Mucosa of descending colon (tissue), 3 donors: ENCODE measurements around the gene TBC1D8. TPM values are rescaled to one million over a fixed set of nuclear protein-coding genes. Genes with fewer than 3 reads are reported as not detected.

Experiments used
- ATAC-seq: fragments of 200-7000 bp; cut with Tn5 transposase; one replicate; pipeline ENCODE4 v1.9.1; 2020; ENCODE audit warnings: mild to moderate bottlenecking, moderate library complexity
- DNase-seq, 3 donors: peaks; one replicate each; pipeline ENCODE4 v3.0.0-alpha.2; 2020
- H3K36me3 ChIP-seq: fragments of 200-600 bp; one replicate; pipeline ENCODE4 v1.8.0; 2021; ENCODE audit warnings: low read depth, mild to moderate bottlenecking
- H3K4me1 ChIP-seq: fragments of 200-600 bp; one replicate; pipeline ENCODE4 v1.8.0; 2021; ENCODE audit warnings: low read depth, mild to moderate bottlenecking
- H3K4me3 ChIP-seq: fragments of 200-600 bp; one replicate; pipeline ENCODE4 v1.8.0; 2021; ENCODE audit warnings: mild to moderate bottlenecking
- H3K9me3 ChIP-seq: fragments of 200-600 bp; one replicate; pipeline ENCODE4 v1.8.0; 2021; ENCODE audit warnings: mild to moderate bottlenecking
- CTCF ChIP-seq: fragments of 200-600 bp; IDR thresholded peaks from one replicate; pipeline ENCODE4 v1.8.0; 2022; ENCODE audit warnings: antibody characterized with exemption, mild to moderate bottlenecking
- intact Hi-C, 2 donors: fragments of 100-400 bp; cut with DNase I in 1 of 2; cut with micrococcal nuclease in 1 of 2; formaldehyde crosslinking; loops; one replicate each; pipeline versions ENCODE4 v1.11.0 to v1.11.1; 2022; cut with DNase I, micrococcal nuclease
- total RNA-seq, 3 donors: library from RNA; stranded (reverse); fragmentation: NEBNext Ultra II Directional in 2 of 3; extraction: Animal tissue kit (Norgen Biotek cat#: 25700) in 2 of 3; gene quantifications; one replicate each; pipeline versions ENCODE4 v1.2.1 to v1.2.4, GENCODE V29; 2021 to 2023
- donor health status: DM: no; HTN: no; CAD: no; lungs with moderate emphysema.
- donor health status: DM: no; HTN: no; CAD: no.
- donor health status: DM: no; HTN: yes; CAD: no.

TBC1D8 gene
- total RNA-seq, 3 donors from 2014 or later, result 14.4 to 28.8 (median 17.7) TPM

- DNase-seq (no peak), ATAC-seq (no peak)
- intact Hi-C loops, result no loop called here
- Histone ChIP-seq H3K9me3 (no peaks in the 10 kb centered on the region), H3K4me3 (no peak overlapping the region), H3K36me3 (no peaks in the 10 kb centered on the region), H3K4me1 (no peaks in the 10 kb centered on the region)
- no peak for TF ChIP-seq CTCF
Measured at GRCh38 chr2:100963026-100963375, 188.2 kb downstream of the TBC1D8 start.

GRCh38 chr2:100962366-100963025 is 188.7 kb downstream of the TBC1D8 start:
- intact Hi-C loops, result no loop called here
- TF ChIP-seq CTCF, result no peak
- Histone ChIP-seq H3K4me1 (no peaks in the 10 kb centered on the region), H3K9me3 (no peaks in the 10 kb centered on the region), H3K4me3 (no peak overlapping the region), H3K36me3 (no peaks in the 10 kb centered on the region)
- no peak for ATAC-seq
- no peak for DNase-seq

- intact Hi-C loops, result no loop called here
- Histone ChIP-seq H3K36me3 (no peaks in the 10 kb centered on the region), H3K4me3 (no peak overlapping the region), H3K4me1 (no peaks in the 10 kb centered on the region), H3K9me3 (no peaks in the 10 kb centered on the region)
- DNase-seq, result no peak
- no peak for TF ChIP-seq CTCF
- ATAC-seq, result no peak
Measured at GRCh38 chr2:100960688-100961087, 190.5 kb downstream of the TBC1D8 start.

- no peaks in the 10 kb centered on the region for H3K9me3 ChIP-seq
- intact Hi-C loops, result no loop called here
- no peak overlapping the region for H3K4me3 ChIP-seq
- H3K4me1 ChIP-seq, result no peaks in the 10 kb centered on the region
- no peaks in the 10 kb centered on the region for H3K36me3 ChIP-seq
- DNase-seq (no peak), ATAC-seq (no peak)
- TF ChIP-seq CTCF, result no peak
Measured at GRCh38 chr2:100959225-100959880, 191.8 kb downstream of the TBC1D8 start.

- TF ChIP-seq CTCF, result no peak
- intact Hi-C loops, result no loop called here
- H3K4me3 ChIP-seq, result no peak overlapping the region
- no peaks in the 10 kb centered on the region for H3K36me3 ChIP-seq
- H3K9me3 ChIP-seq, result no peaks in the 10 kb centered on the region
- H3K4me1 ChIP-seq, result no peaks in the 10 kb centered on the region
- peak; percentile 24 for ATAC-seq
- no peak for DNase-seq
Measured at GRCh38 chr2:100957996-100958653, 193.1 kb downstream of the TBC1D8 start.

Other genes with a start within 250 kb of the TBC1D8 start
- gene RPL31, start 149.1 kb downstream of the TBC1D8 start, total RNA-seq, result 1,000 to 10,000 TPM in 2 of 3 donors, 100 to 1,000 TPM in 1; 933 to 1,008 (median 1,005) TPM
- 10 to 100 TPM; 39.3 to 56.7 (median 54.4) TPM for gene CNOT11, start 101.5 kb upstream of the TBC1D8 start, total RNA-seq
- 10 to 100 TPM; 50.5 to 62.5 (median 56.3) TPM for gene RNF149, start 157.3 kb upstream of the TBC1D8 start, total RNA-seq
- gene CREG2, start 236.1 kb upstream of the TBC1D8 start, total RNA-seq, result 1 to 10 TPM in 1 of 3 donors, under 1 TPM in 1, not detected in 1; 0.19 to 1.1 TPM